ENCODE results near the gene TACC3. TPM values are rescaled to one million over a fixed set of nuclear protein-coding genes. Genes with fewer than 3 reads are reported as not detected.

Gene TACC3
- total RNA-seq, 3 donors from 2014 or later: 4.1 to 7.8 (median 4.9) TPM

GRCh38 chr4:1738410-1738809, 17.1 kb downstream of the TACC3 start:
- H3K9me3 ChIP-seq: peaks cover 11 to 14% of the 10 kb centered on the region in 2 donors
- TF ChIP-seq CTCF (IDR thresholded peaks at IDR 0.05): no peak
- TF ChIP-seq POLR2AphosphoS5 (IDR thresholded peaks at IDR 0.05): no peak
- TF ChIP-seq POLR2A (IDR thresholded peaks at IDR 0.05): no peak
- H3K4me3 ChIP-seq: no peak overlapping the region
- H3K4me1 ChIP-seq: no peaks in the 10 kb centered on the region
- H3K27me3 ChIP-seq: no peaks in the 10 kb centered on the region
- no peaks in the 10 kb centered on the region for H3K36me3 ChIP-seq
- no peak for DNase-seq (ENCODE audit: low spot score in 2 of 2)
- intact Hi-C loops (cut with DNase I; ENCODE audit: low total_unique reads): no loop called here
- H3K27ac ChIP-seq: no peak overlapping the region

- no peaks in the 10 kb centered on the region for H3K36me3 ChIP-seq
- intact Hi-C loops (cut with DNase I; ENCODE audit: low total_unique reads): no loop called here
- H3K4me3 ChIP-seq: no peak overlapping the region
- H3K4me1 ChIP-seq: no peaks in the 10 kb centered on the region
- TF ChIP-seq POLR2A (IDR thresholded peaks at IDR 0.05) (no peak), POLR2AphosphoS5 (IDR thresholded peaks at IDR 0.05) (no peak), CTCF (IDR thresholded peaks at IDR 0.05) (no peak)
- no peak overlapping the region for H3K27ac ChIP-seq
- H3K9me3 ChIP-seq: peaks cover 11 to 14% of the 10 kb centered on the region in 2 donors
- H3K27me3 ChIP-seq: no peaks in the 10 kb centered on the region
- DNase-seq (ENCODE audit: low spot score in 2 of 2): no peak
Measured at GRCh38 chr4:1739358-1739757, 18.0 kb downstream of the TACC3 start.

- no peak overlapping the region for H3K4me3 ChIP-seq
- H3K4me1 ChIP-seq: no peaks in the 10 kb centered on the region
- H3K9me3 ChIP-seq: peaks cover 11 to 14% of the 10 kb centered on the region in 2 donors
- H3K27me3 ChIP-seq: no peaks in the 10 kb centered on the region
- no peak for DNase-seq (ENCODE audit: low spot score in 2 of 2)
- no peaks in the 10 kb centered on the region for H3K36me3 ChIP-seq
- H3K27ac ChIP-seq: no peak overlapping the region
- TF ChIP-seq CTCF (IDR thresholded peaks at IDR 0.05): no peak
- intact Hi-C loops (cut with DNase I; ENCODE audit: low total_unique reads): no loop called here
Measured at GRCh38 chr4:1740021-1740545, 18.8 kb downstream of the TACC3 start.

GRCh38 chr4:1741208-1741607, 19.9 kb downstream of the TACC3 start:
- Histone ChIP-seq H3K36me3 (no peaks in the 10 kb centered on the region), H3K4me1 (no peaks in the 10 kb centered on the region), H3K27me3 (no peaks in the 10 kb centered on the region), H3K4me3 (no peak overlapping the region), H3K9me3 (peaks cover 11 to 14% of the 10 kb centered on the region in 2 donors), H3K27ac (no peak overlapping the region)
- intact Hi-C loops (cut with DNase I; ENCODE audit: low total_unique reads): no loop called here
- TF ChIP-seq POLR2A (IDR thresholded peaks at IDR 0.05) (no peak), CTCF (IDR thresholded peaks at IDR 0.05) (no peak)
- no peak for DNase-seq (ENCODE audit: low spot score in 2 of 2)

- no peak for DNase-seq (ENCODE audit: low spot score in 2 of 2)
- intact Hi-C loops (cut with DNase I; ENCODE audit: low total_unique reads): no loop called here
Measured at GRCh38 chr4:1743551-1743950, 22.2 kb downstream of the TACC3 start.

More at GRCh38 chr4:1743551-1743950, 22.2 kb downstream of the TACC3 start:
- H3K36me3 ChIP-seq: no peaks in the 10 kb centered on the region
- H3K27ac ChIP-seq: no peak overlapping the region
- no peaks in the 10 kb centered on the region for H3K27me3 ChIP-seq
- peaks cover 3 to 5% of the 10 kb centered on the region in 2 donors for H3K9me3 ChIP-seq
- H3K4me1 ChIP-seq: no peaks in the 10 kb centered on the region
- TF ChIP-seq CTCF (IDR thresholded peaks at IDR 0.05): no peak
- no peak for TF ChIP-seq POLR2A (IDR thresholded peaks at IDR 0.05)
- no peak overlapping the region for H3K4me3 ChIP-seq
